Activated CD4-positive, alpha-beta memory T cell treated with anti-CD3 and anti-CD28 coated beads for 36 hours (primary cell): ENCODE measurements around the gene CRIM1. TPM values are rescaled to one million over a fixed set of nuclear protein-coding genes. Genes with fewer than 3 reads are reported as not detected.

Source experiments
- CTCF ChIA-PET: fragments of 350-600 bp; sonication (Branson Sonifier 250); formaldehyde crosslinking; loops from one replicate; lab custom pipeline; 2021; ENCODE audit warnings: antibody characterized with exemption, inconsistent platforms; lab: Charles Lee
- POLR2A ChIA-PET: fragments of 350-600 bp; sonication (Branson Sonifier 250); formaldehyde crosslinking; loops from one replicate; lab custom pipeline; 2021; ENCODE audit warnings: antibody characterized with exemption; lab: Charles Lee
- DNase-seq: peaks from one replicate; pipeline ENCODE4 v3.0.0-alpha.2; 2020
- H3K27ac Mint-ChIP-seq: one replicate; pipeline ENCODE4 v1.8.0; 2021; ENCODE audit warnings: mixed read lengths
- H3K27me3 Mint-ChIP-seq: one replicate; pipeline ENCODE4 v1.8.0; 2021; ENCODE audit warnings: mixed read lengths
- H3K36me3 Mint-ChIP-seq: one replicate; pipeline ENCODE4 v1.8.0; 2021; ENCODE audit warnings: mixed read lengths
- H3K4me1 Mint-ChIP-seq: one replicate; pipeline ENCODE4 v1.8.0; 2021; ENCODE audit warnings: low read depth, mixed read lengths
- H3K4me3 Mint-ChIP-seq: one replicate; pipeline ENCODE4 v1.8.0; 2021; ENCODE audit warnings: mild to moderate bottlenecking, mixed read lengths
- H3K9me3 Mint-ChIP-seq: one replicate; pipeline ENCODE4 v1.8.0; 2021; ENCODE audit warnings: mixed read lengths
- intact Hi-C: fragments of 100-400 bp; cut with micrococcal nuclease; formaldehyde crosslinking; loops from one replicate; pipeline ENCODE4 v1.15.1; 2023
- total RNA-seq, 2 experiments: library from RNA; stranded (reverse); gene quantifications; one replicate each; pipeline ENCODE4 v1.2.3, GENCODE V29; 2021

CRIM1 gene
- total RNA-seq, 2 experiments from 2014 or later = 5.3 to 5.5 TPM

DNA sequence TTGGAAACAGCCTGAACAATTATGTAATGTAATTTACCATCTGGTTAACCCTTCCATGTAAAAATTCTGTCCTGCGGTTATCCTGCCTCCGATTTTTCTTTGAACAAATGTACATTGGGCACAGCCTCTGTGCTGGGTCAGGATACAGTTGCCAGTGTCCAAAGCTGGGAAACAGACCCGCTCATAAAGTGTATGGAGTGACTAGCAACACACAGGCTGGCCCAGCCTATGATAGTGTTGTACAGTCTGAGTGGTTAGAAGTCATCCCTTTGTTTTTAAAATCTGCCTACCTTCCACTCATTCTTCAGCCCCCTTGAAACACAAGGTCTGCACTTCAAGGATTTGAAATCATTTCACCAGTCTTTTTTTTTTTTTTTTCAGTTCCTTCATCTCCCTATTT, 192.3 kb downstream of the CRIM1 start:
- POLR2A ChIA-PET = no interaction called here
- CTCF ChIA-PET = no interaction called here
- no peak overlapping the region for H3K4me3 Mint-ChIP-seq
- H3K9me3 Mint-ChIP-seq = no peaks in the 10 kb centered on the region
- no peak overlapping the region for H3K27ac Mint-ChIP-seq
- no peaks in the 10 kb centered on the region for H3K4me1 Mint-ChIP-seq
- no peaks in the 10 kb centered on the region for H3K27me3 Mint-ChIP-seq
- peaks cover 28% of the 10 kb centered on the region for H3K36me3 Mint-ChIP-seq
- intact Hi-C loops = no loop called here
- no peak for DNase-seq

DNA sequence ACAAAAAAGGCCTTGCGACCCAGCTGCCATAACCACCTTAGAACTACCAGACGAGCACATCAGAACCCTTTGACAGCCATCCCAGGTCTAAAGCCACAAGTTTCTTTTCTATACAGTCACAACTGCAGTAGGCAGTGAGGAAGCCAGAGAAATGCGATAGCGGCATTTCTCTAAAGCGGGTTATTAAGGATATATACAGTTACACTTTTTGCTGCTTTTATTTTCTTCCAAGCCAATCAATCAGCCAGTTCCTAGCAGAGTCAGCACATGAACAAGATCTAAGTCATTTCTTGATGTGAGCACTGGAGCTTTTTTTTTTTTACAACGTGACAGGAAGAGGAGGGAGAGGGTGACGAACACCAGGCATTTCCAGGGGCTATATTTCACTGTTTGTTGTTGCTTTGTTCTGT, 193.6 kb downstream of the CRIM1 start:
- CTCF ChIA-PET = interaction anchor here (1.1 kb wide), 1 partner anchor 197 kb away, joined by 3 read pairs; no protein-coding TSS in a partner anchor
- intact Hi-C loops = no loop called here
- no peak overlapping the region for H3K27ac Mint-ChIP-seq
- H3K27me3 Mint-ChIP-seq = no peaks in the 10 kb centered on the region
- peaks cover 29% of the 10 kb centered on the region for H3K36me3 Mint-ChIP-seq
- no peak overlapping the region for H3K4me3 Mint-ChIP-seq
- POLR2A ChIA-PET = no interaction called here
- DNase-seq = no peak
- H3K9me3 Mint-ChIP-seq = no peaks in the 10 kb centered on the region
- no peaks in the 10 kb centered on the region for H3K4me1 Mint-ChIP-seq

DNA sequence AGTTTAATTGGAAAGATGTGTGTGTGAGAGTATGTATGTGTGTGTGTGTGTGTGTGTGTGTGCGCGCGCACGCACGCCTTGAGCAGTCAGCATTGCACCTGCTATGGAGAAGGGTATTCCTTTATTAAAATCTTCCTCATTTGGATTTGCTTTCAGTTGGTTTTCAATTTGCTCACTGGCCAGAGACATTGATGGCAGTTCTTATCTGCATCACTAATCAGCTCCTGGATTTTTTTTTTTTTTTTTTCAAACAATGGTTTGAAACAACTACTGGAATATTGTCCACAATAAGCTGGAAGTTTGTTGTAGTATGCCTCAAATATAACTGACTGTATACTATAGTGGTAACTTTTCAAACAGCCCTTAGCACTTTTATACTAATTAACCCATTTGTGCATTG, 194.4 kb downstream of the CRIM1 start:
- H3K9me3 Mint-ChIP-seq = no peaks in the 10 kb centered on the region
- no peak overlapping the region for H3K4me3 Mint-ChIP-seq
- H3K27ac Mint-ChIP-seq = no peak overlapping the region
- DNase-seq = no peak
- intact Hi-C loops = no loop called here
- no peaks in the 10 kb centered on the region for H3K27me3 Mint-ChIP-seq
- peaks cover 32% of the 10 kb centered on the region for H3K36me3 Mint-ChIP-seq
- CTCF ChIA-PET = no interaction called here
- POLR2A ChIA-PET = no interaction called here
- H3K4me1 Mint-ChIP-seq = no peaks in the 10 kb centered on the region

DNA sequence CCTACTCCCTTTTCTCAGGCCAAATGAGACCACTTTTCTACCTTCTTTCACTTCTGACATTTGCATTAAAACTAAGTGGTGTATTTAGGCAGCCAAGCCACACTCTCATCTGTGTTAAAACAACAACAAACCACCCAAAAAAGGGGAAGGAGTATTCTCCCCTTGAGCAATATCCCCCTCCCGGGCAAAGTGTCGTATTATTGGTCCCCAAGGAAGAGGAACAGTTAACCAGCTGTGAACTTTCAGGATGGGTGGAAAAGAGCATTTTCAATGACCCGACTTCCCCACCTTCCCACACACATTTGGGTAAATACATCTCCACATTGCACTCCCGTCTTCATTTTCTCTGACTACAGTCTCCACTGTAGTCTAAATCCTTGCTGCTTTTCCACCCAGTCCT, 198.1 kb downstream of the CRIM1 start:
- H3K36me3 Mint-ChIP-seq = peaks cover 29% of the 10 kb centered on the region
- ChIA-PET CTCF (no interaction called here), POLR2A (no interaction called here)
- intact Hi-C loops = no loop called here
- H3K27ac Mint-ChIP-seq = no peak overlapping the region
- no peak overlapping the region for H3K4me3 Mint-ChIP-seq
- no peaks in the 10 kb centered on the region for H3K9me3 Mint-ChIP-seq
- H3K27me3 Mint-ChIP-seq = no peaks in the 10 kb centered on the region
- no peaks in the 10 kb centered on the region for H3K4me1 Mint-ChIP-seq
- no peak for DNase-seq

DNA sequence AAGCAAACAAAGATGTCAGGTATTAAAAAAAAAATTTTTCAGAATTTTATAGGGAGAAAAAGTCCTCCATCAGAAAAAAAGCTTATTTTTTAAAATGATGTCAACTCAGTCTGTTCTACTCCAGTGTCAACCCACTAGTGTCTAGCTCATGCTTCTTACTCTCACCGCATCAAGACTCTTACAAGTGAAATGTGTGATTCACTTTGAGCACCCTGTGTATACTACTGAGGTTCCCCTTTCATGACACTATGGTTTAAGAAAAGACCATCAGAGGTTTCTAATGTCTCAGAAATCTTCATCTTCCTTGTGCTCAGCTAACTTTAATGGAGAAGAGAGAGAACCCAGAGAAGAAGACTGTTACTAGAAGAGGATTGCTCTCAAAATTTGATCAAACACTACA, 199.0 kb downstream of the CRIM1 start:
- H3K4me3 Mint-ChIP-seq = no peak overlapping the region
- no peak for DNase-seq
- H3K27me3 Mint-ChIP-seq = no peaks in the 10 kb centered on the region
- no peaks in the 10 kb centered on the region for H3K9me3 Mint-ChIP-seq
- peaks cover 27% of the 10 kb centered on the region for H3K36me3 Mint-ChIP-seq
- CTCF ChIA-PET = no interaction called here
- intact Hi-C loops = no loop called here
- H3K4me1 Mint-ChIP-seq = no peaks in the 10 kb centered on the region
- POLR2A ChIA-PET = no interaction called here
- no peak overlapping the region for H3K27ac Mint-ChIP-seq

DNA sequence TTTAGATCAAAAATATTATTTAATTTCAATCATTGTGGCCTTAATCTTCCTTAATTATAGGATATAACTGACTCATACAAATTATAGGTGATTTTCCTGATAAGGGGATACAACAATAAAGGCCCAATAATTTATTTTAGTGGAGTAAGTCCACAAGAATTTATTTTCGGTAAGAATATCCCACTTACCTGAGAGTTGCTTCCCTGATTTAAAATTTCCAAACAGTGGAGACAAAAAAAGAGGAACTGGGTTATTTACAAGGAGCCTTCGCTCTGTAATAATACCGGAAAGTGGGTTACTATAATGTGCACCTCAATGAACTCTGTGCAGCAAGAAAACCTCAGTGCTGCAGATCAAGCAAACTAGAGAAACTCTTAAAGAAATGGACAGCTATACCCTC, 200.2 kb downstream of the CRIM1 start:
- no peak for DNase-seq
- Mint-ChIP-seq H3K4me3 (no peak overlapping the region), H3K9me3 (no peaks in the 10 kb centered on the region), H3K27me3 (no peaks in the 10 kb centered on the region), H3K36me3 (peaks cover 27% of the 10 kb centered on the region), H3K27ac (no peak overlapping the region), H3K4me1 (no peaks in the 10 kb centered on the region)
- intact Hi-C loops = no loop called here
- ChIA-PET POLR2A (no interaction called here), CTCF (no interaction called here)

DNA sequence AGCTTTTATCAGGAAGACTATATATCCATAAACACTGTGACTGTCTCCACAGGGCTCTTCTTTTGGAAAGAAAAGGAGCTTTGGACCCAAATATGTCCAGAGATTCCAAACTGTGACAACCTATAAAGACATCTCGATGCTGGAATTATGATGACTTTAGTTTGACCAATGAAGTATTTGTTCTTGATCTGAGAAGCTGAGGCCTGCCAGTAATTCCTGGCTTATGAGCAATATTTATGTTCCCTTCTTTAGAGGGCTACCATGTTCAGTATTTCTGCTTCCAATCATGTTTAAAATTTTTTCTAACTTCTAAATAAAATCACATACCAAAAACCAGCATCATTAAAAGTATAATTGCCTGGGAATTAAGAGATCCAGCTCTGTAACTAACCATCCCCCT, 201.3 kb downstream of the CRIM1 start:
- no peak overlapping the region for H3K27ac Mint-ChIP-seq
- H3K27me3 Mint-ChIP-seq = no peaks in the 10 kb centered on the region
- no peak overlapping the region for H3K4me3 Mint-ChIP-seq
- ChIA-PET CTCF (interaction anchor here (0.5 to 1.5 kb wide), 4 partner anchors 11 to 204 kb away, joined by 3 to 4 read pairs (median 3); no protein-coding TSS in a partner anchor), POLR2A (no interaction called here)
- no peaks in the 10 kb centered on the region for H3K9me3 Mint-ChIP-seq
- no peak for DNase-seq
- intact Hi-C loops = no loop called here
- H3K36me3 Mint-ChIP-seq = peaks cover 23% of the 10 kb centered on the region
- H3K4me1 Mint-ChIP-seq = no peaks in the 10 kb centered on the region

DNA sequence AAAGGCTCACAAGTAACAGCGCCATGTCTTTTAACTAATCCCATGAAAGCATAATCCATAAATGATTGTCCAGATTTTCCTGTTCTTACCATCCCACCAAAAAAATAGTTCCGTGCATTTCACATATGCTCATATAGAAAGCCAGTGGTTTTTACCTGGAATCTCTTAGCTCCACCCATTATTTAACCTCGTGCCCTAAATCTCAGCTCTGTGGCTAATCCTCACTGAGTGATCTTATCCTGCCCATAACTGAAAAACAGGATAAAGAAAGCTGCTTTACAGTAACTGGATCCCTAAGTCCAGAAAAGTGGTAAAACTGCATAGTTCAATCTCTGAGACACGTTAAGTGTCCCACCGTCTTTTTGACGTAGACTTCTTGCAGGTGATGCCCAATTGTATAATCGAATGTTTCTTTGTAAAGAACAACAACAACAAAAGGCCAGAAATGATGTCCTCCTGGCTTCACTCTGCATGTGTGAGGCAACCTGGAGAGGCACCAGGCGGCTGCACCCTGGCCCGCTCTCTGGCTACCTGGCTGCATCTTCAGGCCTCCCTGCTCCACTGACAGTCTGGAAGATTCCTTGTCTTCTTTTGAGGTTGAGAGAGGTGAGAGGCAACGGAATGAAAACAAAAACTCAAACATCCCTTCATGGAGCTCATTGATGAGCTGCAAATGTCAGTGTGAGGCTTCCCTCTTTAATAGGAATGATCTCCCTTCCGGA, 203.8 kb downstream of the CRIM1 start:
- Mint-ChIP-seq H3K27me3 (no peaks in the 10 kb centered on the region), H3K4me3 (no peak overlapping the region), H3K9me3 (no peaks in the 10 kb centered on the region), H3K36me3 (peaks cover 19% of the 10 kb centered on the region), H3K27ac (no peak overlapping the region), H3K4me1 (peaks cover 7% of the 10 kb centered on the region)
- intact Hi-C loops = no loop called here
- DNase-seq = no peak
- ChIA-PET POLR2A (no interaction called here), CTCF (no interaction called here)

DNA sequence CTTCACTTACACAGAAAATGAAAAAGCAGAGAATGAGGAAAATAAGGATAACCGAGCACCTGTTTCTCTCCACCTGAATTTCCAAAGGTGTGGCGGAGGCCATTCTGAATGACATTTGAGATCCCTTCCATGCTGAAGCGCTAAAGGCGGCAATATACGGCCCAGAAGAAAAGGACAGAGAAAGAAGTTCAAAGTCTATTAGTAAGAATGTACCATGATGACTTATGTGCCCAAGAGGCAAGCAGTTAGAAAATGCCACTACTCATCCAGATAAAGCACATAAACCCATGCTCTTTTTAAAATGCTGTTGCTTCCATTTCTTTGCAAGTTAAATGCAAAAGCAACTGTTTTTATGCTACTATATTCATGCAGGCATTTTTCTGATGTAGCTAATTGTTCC, 205.1 kb downstream of the CRIM1 start:
- H3K36me3 Mint-ChIP-seq = peaks cover 20% of the 10 kb centered on the region
- H3K4me3 Mint-ChIP-seq = no peak overlapping the region
- H3K27ac Mint-ChIP-seq = no peak overlapping the region
- H3K4me1 Mint-ChIP-seq = peaks cover 7% of the 10 kb centered on the region
- POLR2A ChIA-PET = no interaction called here
- H3K27me3 Mint-ChIP-seq = no peaks in the 10 kb centered on the region
- DNase-seq = no peak
- CTCF ChIA-PET = no interaction called here
- H3K9me3 Mint-ChIP-seq = no peaks in the 10 kb centered on the region
- intact Hi-C loops = no loop called here

DNA sequence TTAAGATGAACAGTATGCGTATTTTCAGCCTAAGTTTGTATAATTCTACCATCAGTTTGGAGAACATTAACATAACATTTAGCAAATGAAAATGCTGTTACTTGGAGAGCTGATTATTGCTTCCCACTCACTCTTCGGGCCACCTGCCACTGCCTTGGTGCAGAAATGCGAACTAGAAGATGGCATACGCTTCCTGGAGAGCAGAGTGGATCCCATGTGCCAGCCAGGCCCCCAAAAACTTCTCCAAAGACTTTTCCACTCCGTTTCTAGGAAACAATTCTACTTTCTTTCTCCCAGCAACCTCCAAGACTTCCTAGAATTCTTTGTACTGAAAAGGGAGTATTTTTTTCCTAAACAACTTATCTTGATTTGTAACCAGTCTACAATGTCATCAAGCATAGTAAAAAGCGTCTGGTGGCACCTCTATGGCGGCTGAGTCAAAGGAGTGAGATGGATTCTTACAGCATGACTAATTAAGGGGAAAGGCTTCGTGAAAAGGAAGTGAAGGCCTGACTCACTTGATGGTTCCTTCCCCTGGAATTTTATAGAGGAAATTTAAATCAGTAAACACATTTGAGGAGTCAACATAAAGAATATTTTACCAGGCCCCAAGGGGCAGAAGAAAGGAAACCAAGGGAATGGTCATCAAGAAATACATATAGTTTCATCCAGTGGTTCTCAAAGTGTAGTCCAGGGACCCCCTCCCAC, 205.8 kb downstream of the CRIM1 start:
- Mint-ChIP-seq H3K4me1 (peaks cover 7% of the 10 kb centered on the region), H3K4me3 (no peak overlapping the region), H3K36me3 (peaks cover 19% of the 10 kb centered on the region), H3K27me3 (no peaks in the 10 kb centered on the region), H3K27ac (no peak overlapping the region), H3K9me3 (no peaks in the 10 kb centered on the region)
- CTCF ChIA-PET = no interaction called here
- intact Hi-C loops = no loop called here
- DNase-seq = no peak
- POLR2A ChIA-PET = no interaction called here

DNA sequence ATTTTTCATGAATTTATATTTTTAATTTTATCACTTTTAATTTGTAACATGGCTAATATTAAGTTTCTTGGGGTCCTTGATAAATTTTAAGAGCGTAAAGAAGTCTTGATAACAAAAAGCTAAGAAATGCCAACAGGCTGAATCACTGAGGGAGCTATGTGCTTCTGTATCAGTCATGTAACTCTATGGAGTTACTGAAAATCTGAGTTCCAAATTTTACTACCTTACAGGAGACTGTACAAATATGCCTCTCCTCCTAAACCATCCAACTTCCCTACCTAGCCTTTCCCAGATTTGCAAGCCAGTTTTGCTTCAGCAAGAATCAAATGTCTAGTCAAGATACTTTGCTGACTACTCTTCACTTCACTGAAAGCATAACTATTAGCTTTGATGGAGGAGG, 206.7 kb downstream of the CRIM1 start:
- Mint-ChIP-seq H3K36me3 (peaks cover 25% of the 10 kb centered on the region), H3K4me3 (no peak overlapping the region), H3K27me3 (no peaks in the 10 kb centered on the region), H3K9me3 (no peaks in the 10 kb centered on the region), H3K27ac (no peak overlapping the region), H3K4me1 (peaks cover 7% of the 10 kb centered on the region)
- POLR2A ChIA-PET = no interaction called here
- intact Hi-C loops = no loop called here
- DNase-seq = no peak
- CTCF ChIA-PET = interaction anchor here (1.3 kb wide), 1 partner anchor 102 kb away, joined by 5 read pairs; no protein-coding TSS in a partner anchor

DNA sequence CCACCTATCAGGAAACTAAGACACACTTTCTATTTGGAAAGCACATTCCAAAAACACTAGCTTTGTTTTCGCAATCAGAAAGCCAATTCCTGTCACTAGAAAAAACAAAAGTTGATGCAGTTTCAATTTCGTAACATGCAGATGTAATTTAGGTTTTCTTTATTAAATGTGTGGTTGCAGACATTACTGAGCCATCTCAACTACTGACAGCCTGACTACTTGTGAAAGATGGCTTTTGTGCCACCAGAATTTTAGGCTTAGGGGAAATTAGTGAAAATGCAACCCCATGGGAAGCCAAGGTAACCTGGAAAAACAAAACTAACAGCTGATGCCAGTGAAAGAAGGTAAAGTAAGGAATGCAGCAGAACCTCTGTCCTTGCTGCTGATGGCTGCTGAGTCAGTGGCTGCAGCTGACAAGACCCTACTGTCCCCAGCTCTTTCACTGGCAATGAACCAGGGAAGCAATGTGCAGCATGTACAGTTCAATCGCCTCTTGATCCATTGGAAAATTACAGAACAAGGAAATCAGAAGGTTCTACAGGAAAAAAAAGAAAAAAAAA, 207.5 kb downstream of the CRIM1 start:
- Mint-ChIP-seq H3K27me3 (no peaks in the 10 kb centered on the region), H3K27ac (no peak overlapping the region), H3K36me3 (peaks cover 25% of the 10 kb centered on the region), H3K4me1 (peaks cover 7% of the 10 kb centered on the region), H3K4me3 (no peak overlapping the region), H3K9me3 (no peaks in the 10 kb centered on the region)
- intact Hi-C loops = no loop called here
- ChIA-PET CTCF (interaction anchor here (0.7 to 1.3 kb wide), 2 partner anchors 101 to 109 kb away, joined by 3 to 5 read pairs; no protein-coding TSS in a partner anchor), POLR2A (no interaction called here)
- no peak for DNase-seq
